GM12878 (cell line): ENCODE data around the gene KIAA1191. TPM values are rescaled to one million over a fixed set of nuclear protein-coding genes. Genes with fewer than 3 reads are reported as not detected.
A peak's percentile ranks its signal among the peaks of the same experiment; 100 is the strongest.

Source experiments
- ATAC-seq: fragments of 200-7000 bp; cut with Tn5 transposase; 3 replicates; pipeline ENCODE4 v1.9.1; 2020; ENCODE audit warnings: mild to moderate bottlenecking, moderate library complexity
- BruUV-seq: library from RNA; stranded (reverse); fragments of 400-500 nt; replicated peaks from 2 replicates; lab custom pipeline; 2021; lab: Mats Ljungman, UMichigan
- CTCF ChIA-PET: fragments of 300-600 bp; sonication (Branson Sonifier 250); formaldehyde crosslinking; extraction: SDS; loops from one replicate; lab custom pipeline; 2021; ENCODE audit warnings: inconsistent platforms; lab: Yijun Ruan, JAX
- POLR2A ChIA-PET: fragments of 350-600 bp; formaldehyde crosslinking; extraction: SDS; loops from one replicate; lab custom pipeline; 2021; ENCODE audit warnings: inconsistent platforms; lab: Charles Lee
- RAD21 ChIA-PET: fragments of 300-600 bp; sonication (Branson Sonifier 250); formaldehyde crosslinking; loops from one replicate; lab custom pipeline; 2023; ENCODE audit warnings: antibody characterized with exemption; ENCODE audit not compliant: unreplicated experiment; lab: Charles Lee
- SMC1A ChIA-PET: fragments of 300-600 bp; sonication (Branson Sonifier 250); formaldehyde crosslinking; loops from one replicate; lab custom pipeline; 2023; ENCODE audit not compliant: unreplicated experiment, uncharacterized antibody; lab: Charles Lee
- DNase-seq: peaks from one replicate; pipeline ENCODE4 v3.0.0-alpha.2; 2011; ENCODE audit warnings: low read depth, low spot score
- FAIRE-seq: peaks from 3 replicates; lab custom pipeline; 2011; peaks lifted over from hg19 to GRCh38; lab: Jason Lieb, UNC
- H2AFZ ChIP-seq: 2 replicates; pipeline ENCODE4 v1.6.0; 2011; ENCODE audit warnings: low read depth, low read length, control low read depth; ENCODE audit not compliant: control insufficient read depth
- H3K27ac ChIP-seq: 2 replicates; pipeline ENCODE4 v1.5.1; 2011; ENCODE audit warnings: control low read depth; ENCODE audit not compliant: control insufficient read depth, insufficient read depth
- H3K27me3 ChIP-seq, 2 experiments: replicated peaks in 1 of 2; 2 replicates each; pipeline versions ENCODE4 v1.6.0 to v1.6.1; 2011; ENCODE audit warnings: low read length in 1 of 2; ENCODE audit not compliant: control insufficient read depth in 2 of 2, insufficient read depth in 2 of 2
- H3K36me3 ChIP-seq, 2 experiments: 2 replicates each; pipeline ENCODE4 v1.5.1; 2011; ENCODE audit warnings: low read length in 1 of 2; ENCODE audit not compliant: control insufficient read depth in 2 of 2, insufficient read depth in 2 of 2
- H3K4me1 ChIP-seq: 2 replicates; pipeline ENCODE4 v1.6.1; 2011; ENCODE audit warnings: mild to moderate bottlenecking, low read length, moderate library complexity, mixed read lengths; ENCODE audit not compliant: control insufficient read depth, insufficient read depth
- H3K4me2 ChIP-seq: 2 replicates; pipeline ENCODE4 v1.6.0; 2011; ENCODE audit warnings: control low read depth; ENCODE audit not compliant: control insufficient read depth, insufficient read depth
- H3K4me3 ChIP-seq: fragments of 200-600 bp; sonication (generic); 2 replicates; pipeline ENCODE4 v1.5.1; 2016
- H3K79me2 ChIP-seq: 2 replicates; pipeline ENCODE4 v1.6.0; 2011; ENCODE audit warnings: low read length; ENCODE audit not compliant: control insufficient read depth, insufficient read depth
- H3K9ac ChIP-seq: 2 replicates; pipeline ENCODE4 v1.8.0; 2011; ENCODE audit warnings: low read length, control low read depth, mixed read lengths; ENCODE audit not compliant: control insufficient read depth, insufficient read depth
- H3K9me3 ChIP-seq: replicated peaks from 3 replicates; pipeline ENCODE4 v1.5.1; 2011; ENCODE audit warnings: mild to moderate bottlenecking, low read length; ENCODE audit not compliant: control insufficient read depth, insufficient read depth
- H4K20me1 ChIP-seq: 2 replicates; pipeline ENCODE4 v1.6.0; 2011; ENCODE audit not compliant: control insufficient read depth, insufficient read depth
- ETV6 ChIP-seq, 2 experiments: fragments of 450-650 bp in 1 of 2; IDR thresholded peaks in 1 of 2; conservative IDR thresholded peaks in 1 of 2; 2 replicates each; pipeline ENCODE4 v1.6.1; 2014; ENCODE audit warnings: antibody characterized with exemption in 1 of 2, borderline replicate concordance in 1 of 2, low read depth in 1 of 2, mild to moderate bottlenecking in 1 of 2, moderate library complexity in 1 of 2
- FOS ChIP-seq: IDR thresholded peaks from 3 replicates; pipeline ENCODE4 v1.6.1; 2011; ENCODE audit warnings: borderline replicate concordance; ENCODE audit not compliant: insufficient read length; ENCODE audit errors: extremely low read depth
- HDGF ChIP-seq: fragments of 450-650 bp; IDR thresholded peaks from 2 replicates; pipeline ENCODE4 v1.6.1; 2016; ENCODE audit warnings: antibody characterized with exemption
- RUNX3 ChIP-seq: IDR thresholded peaks from 2 replicates; pipeline ENCODE4 v1.6.1; 2012; ENCODE audit warnings: low read length, inconsistent platforms
- SPI1 ChIP-seq: IDR thresholded peaks from 2 replicates; pipeline ENCODE4 v1.6.1; 2011; ENCODE audit warnings: low read depth, mild to moderate bottlenecking, low read length, moderate library complexity, borderline replicate concordance; ENCODE audit not compliant: insufficient read depth
- WGBS: methylation state at CpG from one replicate; pipeline ENCODE4 v1.1.6; 2016; ENCODE audit warnings: low lambda C conversion rate; ENCODE audit not compliant: insufficient replicate concordance, insufficient coverage; ENCODE audit errors: missing lambda C conversion rate; 5-methylcytosine and 5-hydroxymethylcytosine counted together
- in situ Hi-C: fragments of 300-500 bp; cut with MboI; formaldehyde crosslinking; loops from 9 replicates; pipeline ENCODE4 v1.14.3; 2018; ENCODE audit warnings: mixed read lengths
- intact Hi-C: fragments of 100-400 bp; cut with micrococcal nuclease; formaldehyde crosslinking; loops from one replicate; pipeline ENCODE4 v1.14.2; 2022; ENCODE audit not compliant: unreplicated experiment
- polyA plus RNA-seq, 11 experiments: library from polyadenylated mRNA; depleted of rRNA in 4 of 11; unstranded in 6 of 11; stranded (reverse) in 5 of 11; fragments of >200 nt; fragmentation: Nextera tagmentation in 4 of 11; fragmentation: Illumina TruSeq in 1 of 11; extraction: Ambion mirVana in 4 of 11; extraction: Trizol in 1 of 11; gene quantifications; 1 replicate in 1 of 11; 2 replicates in 10 of 11; pipeline versions ENCODE4 v1.2.1 to v1.2.3, GENCODE V29; 2011 to 2016; ENCODE audit warnings: inconsistent platforms in 2 of 11, missing spikeins in 2 of 11, low read depth in 1 of 11
- total RNA-seq, 4 experiments: library from RNA; depleted of rRNA in 3 of 4; stranded (reverse); fragments of >200 nt in 3 of 4; fragmentation: Illumina TruSeq in 1 of 4; extraction: Trizol in 1 of 4; gene quantifications; 2 replicates each; pipeline versions ENCODE4 v1.2.1 to v1.2.3, GENCODE V29; 2013 to 2021

The KIAA1191 gene
- total and polyA plus RNA-seq, 10 of the 15 experiments (the other 5 are each of a cell fraction or from before 2014, with no cell fraction given), result 14.9 to 58.2 (median 31.8) TPM

DNA sequence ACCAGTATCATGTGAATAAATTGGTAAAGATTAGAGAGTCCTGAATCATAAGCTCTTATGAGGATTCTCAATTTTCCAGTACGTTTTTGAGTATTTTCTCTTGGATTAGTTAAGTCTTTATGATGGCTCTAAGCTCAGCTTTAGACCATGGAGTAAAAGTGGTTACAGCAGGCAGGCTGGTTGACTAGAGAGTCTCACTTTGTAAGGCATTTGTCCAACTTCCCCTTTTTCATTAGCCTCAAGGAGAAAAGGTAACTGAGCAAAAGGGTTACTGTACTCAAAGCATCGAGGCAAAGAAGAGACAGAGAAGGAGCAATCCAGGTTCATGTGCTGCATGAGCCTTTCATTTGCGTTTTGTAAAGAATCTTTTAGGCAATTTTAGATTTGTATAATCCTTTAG is 18.3 kb upstream of the KIAA1191 start:
- H3K4me2 ChIP-seq, result no peak overlapping the region
- CTCF ChIA-PET, result no interaction called here
- 45% methylated on average over 3 of the region's 3 CpGs for WGBS
- H3K4me1 ChIP-seq, result no peaks in the 10 kb centered on the region
- H4K20me1 ChIP-seq, result no peaks in the 10 kb centered on the region
- H3K4me3 ChIP-seq, result no peak overlapping the region
- ATAC-seq (peak; percentile 87), DNase-seq (no peak), FAIRE-seq (peak; percentile 68)
- TF ChIP-seq SPI1, result peak; percentile 84
- no peak for TF ChIP-seq HDGF
- no peak for TF ChIP-seq FOS
- no TSS peak for BruUV-seq
- H3K27ac ChIP-seq, result no peak overlapping the region
- H2AFZ ChIP-seq, result no peak overlapping the region
- in situ Hi-C loops, result no loop called here
- no peaks in the 10 kb centered on the region; the same call in 2 of the 3 replicates for H3K9me3 ChIP-seq
- peaks cover 8 to 21% of the 10 kb centered on the region in 2 experiments; a peak in 3 of 4 replicates for H3K36me3 ChIP-seq
- RAD21 ChIA-PET, result interaction anchor here (1.0 to 1.5 kb wide), 2 partner anchors 9 to 18 kb away, joined by 3 to 4 read pairs; partner anchors contain the start of gene KIAA1191
- POLR2A ChIA-PET, result interaction anchor here (1.0 to 1.5 kb wide), 4 partner anchors 9 to 26 kb away, joined by 3 to 7 read pairs (median 4); partner anchors contain the start of genes HIGD2A and NOP16
- SMC1A ChIA-PET, result interaction anchor here (1.2 kb wide), 1 partner anchor 18 kb away, joined by 7 read pairs; the partner anchor contains the start of gene KIAA1191
- intact Hi-C loops, result loop anchor here (10.0 kb wide), 1 partner anchor 155 kb away; the partner anchor contains the start of gene RNF44
- H3K27me3 ChIP-seq, result no peaks in the 10 kb centered on the region
- H3K79me2 ChIP-seq, result no peaks in the 10 kb centered on the region
- no peak overlapping the region for H3K9ac ChIP-seq

DNA sequence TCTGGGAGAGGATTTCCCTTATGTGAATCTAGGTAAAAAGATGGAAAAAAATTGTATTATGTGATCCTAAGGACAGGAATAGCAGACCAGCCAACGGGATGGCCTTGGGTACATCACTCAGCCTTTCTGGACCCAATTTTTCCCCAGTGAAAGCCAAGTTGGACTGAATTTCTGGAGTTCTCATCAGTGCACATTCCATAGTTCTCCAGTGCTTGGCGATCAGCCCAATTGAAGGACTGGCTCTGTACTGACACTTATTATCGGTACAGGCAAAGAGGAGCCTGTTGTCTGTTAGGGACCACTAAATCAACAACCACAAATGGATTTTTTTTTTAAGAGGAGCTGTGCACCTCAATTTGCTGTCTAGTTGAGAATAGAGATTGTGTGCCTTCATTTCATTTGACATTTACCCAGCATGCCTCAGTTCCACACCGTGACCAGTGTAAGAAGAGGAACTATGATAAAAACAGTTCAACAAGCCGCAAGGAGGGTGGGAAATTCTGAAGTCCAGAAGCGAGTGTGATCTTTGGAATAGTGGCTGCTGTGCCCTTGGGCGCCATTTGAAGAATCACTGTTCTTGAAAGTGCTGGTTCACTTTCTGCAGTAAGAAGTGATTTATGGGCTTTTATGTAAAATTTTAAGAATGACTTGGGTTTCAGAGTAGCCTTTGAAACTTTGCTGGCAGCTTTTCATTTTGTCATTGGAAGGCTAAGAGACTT is 11.7 kb upstream of the KIAA1191 start:
- ChIA-PET POLR2A (interaction anchor here (0.6 to 1.5 kb wide), 2 partner anchors 12 to 64 kb away, joined by 4 to 5 read pairs; partner anchors contain the start of gene KIAA1191), RAD21 (no interaction called here), CTCF (no interaction called here), SMC1A (no interaction called here)
- Histone ChIP-seq H3K4me1 (no peaks in the 10 kb centered on the region), H3K9ac (no peak overlapping the region), H3K27ac (no peak overlapping the region), H2AFZ (no peak overlapping the region), H3K4me2 (no peak overlapping the region), H3K79me2 (no peaks in the 10 kb centered on the region), H3K36me3 (peaks cover 0 to 3% of the 10 kb centered on the region in 2 experiments; a peak in 1 of 4 replicates), H3K4me3 (no peak overlapping the region), H4K20me1 (no peaks in the 10 kb centered on the region), H3K27me3 (no peaks in the 10 kb centered on the region), H3K9me3 (no peaks in the 10 kb centered on the region)
- ATAC-seq, result peak; percentile 57
- DNase-seq, result no peak
- intact Hi-C loops, result no loop called here
- WGBS, result 48% methylated on average over 7 of the region's 7 CpGs
- no TSS peak for BruUV-seq
- TF ChIP-seq RUNX3 (peak; percentile 20; the same call in 1 of the 2 replicates), ETV6 (conservative IDR thresholded peaks at IDR 0.05 in 1 of 2, IDR thresholded peaks at IDR 0.05 in 1 of 2; ENCODE audit: borderline replicate concordance in 1 of 2, low read depth in 1 of 2) (no peak)
- TF ChIP-seq, all 136 proteins: peak for 1
- in situ Hi-C loops, result no loop called here
- FAIRE-seq, result no peak
